ENCODE data around the gene RIT2. TPM values are rescaled to one million over a fixed set of nuclear protein-coding genes. Genes with fewer than 3 reads are reported as not detected.

The RIT2 gene
- total and polyA plus RNA-seq, 2 of the 4 experiments (the other 2 are of a cell fraction), result not detected

DNA sequence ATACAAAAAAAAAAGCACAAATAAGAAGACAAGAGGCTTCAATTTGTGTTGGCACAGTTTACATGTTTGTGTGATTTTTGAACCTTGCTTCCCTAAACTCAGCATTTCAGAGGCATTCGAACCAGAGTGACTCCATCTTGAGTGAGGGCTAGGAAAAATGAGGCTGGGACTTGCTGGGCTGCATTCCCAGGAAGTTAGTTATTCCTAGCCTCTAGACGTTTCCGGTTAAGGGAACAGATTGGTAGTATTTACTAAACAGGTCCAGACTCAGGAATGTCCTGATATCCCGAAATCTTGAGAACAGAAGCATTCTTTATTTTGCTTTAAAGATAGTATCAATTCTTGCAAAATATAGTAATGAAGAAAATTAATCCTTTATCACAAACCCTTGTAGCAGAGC lies 46.7 kb downstream of the RIT2 start:
- intact Hi-C loops (cut with micrococcal nuclease), result no loop called here
- BruUV-seq (replicated peaks), result no TSS peak
- Histone ChIP-seq H2BK120ac (ENCODE audit: low read depth, low read length) (no peak overlapping the region), H3K23ac (ENCODE audit: low read depth, low read length) (no peak overlapping the region), H2AK9ac (replicated peaks; ENCODE audit: low read depth, low read length, poor library complexity) (no peak overlapping the region), H2BK5ac (ENCODE audit: low read depth, low read length, poor library complexity, severe bottlenecking) (no peak overlapping the region), H3K4me3 (ENCODE audit: insufficient read depth, low read depth, low read length) (no peak overlapping the region), H2BK20ac (ENCODE audit: low read depth, low read length) (no peak overlapping the region), H3K56ac (ENCODE audit: extremely low read depth, insufficient read depth, low read length) (no peak overlapping the region), H4K20me1 (ENCODE audit: insufficient read depth, low read length) (no peaks in the 10 kb centered on the region), H2BK15ac (ENCODE audit: low read depth, low read length) (no peak overlapping the region), H4K91ac (ENCODE audit: insufficient read depth, low read depth, low read length) (no peak overlapping the region), H3K27me3 (ENCODE audit: control insufficient read depth, insufficient read depth, low read length) (no peaks in the 10 kb centered on the region), H4K8ac (ENCODE audit: low read depth in 2 of 2, low read length in 2 of 2) (no peak overlapping the region), H3K14ac (replicated peaks; ENCODE audit: low read depth, low read length) (no peak overlapping the region), H2AK5ac (ENCODE audit: low read depth, low read length) (no peak overlapping the region), H3K4ac (ENCODE audit: low read depth, low read length) (no peak overlapping the region), H2AFZ (replicated peaks; ENCODE audit: low read length, poor library complexity) (no peak overlapping the region), H4K5ac (ENCODE audit: low read depth, low read length) (no peak overlapping the region), H3K79me1 (ENCODE audit: low read depth in 1 of 2, low read length in 2 of 2) (no peaks in the 10 kb centered on the region), H3K4me1 (ENCODE audit: control insufficient read depth, insufficient read depth, low read length) (no peaks in the 10 kb centered on the region), H3K9me1 (ENCODE audit: insufficient read depth, low read length) (no peaks in the 10 kb centered on the region), H3K18ac (ENCODE audit: low read depth, low read length) (no peak overlapping the region), H3K4me2 (ENCODE audit: low read depth, low read length) (no peak overlapping the region), H3K9ac (ENCODE audit: low read depth, low read length) (no peak overlapping the region), H3K36me3 (ENCODE audit: control insufficient read depth, insufficient read depth, low read length) (no peaks in the 10 kb centered on the region), H3K27ac (ENCODE audit: insufficient read depth, low read length) (no peak overlapping the region), H3K9me3 (ENCODE audit: control insufficient read depth, insufficient read depth, low read length) (0 out of 2 replicates have a peak, but pooled peaks cover 2% of the 10 kb centered on the region)
- no peak for DNase-seq
- WGBS, 2 experiments (ENCODE audit: extremely low coverage in 2 of 2, insufficient read length in 1 of 2), result no CpG with 5 or more reads among the region's 4 CpGs
- dilution Hi-C loops (cut with HindIII; ENCODE audit: low sequenced_read_pairs, unreplicated experiment), result no loop called here
- ChIA-PET CTCF (no interaction called here), POLR2A (ENCODE audit: unreplicated experiment) (no interaction called here)
- in situ Hi-C loops (cut with MboI; ENCODE audit: low sequenced_read_pairs), result no loop called here
- no peak for TF ChIP-seq NFE2L2 (IDR thresholded peaks at IDR 0.05; ENCODE audit: low read depth, low read length)
- no peak for TF ChIP-seq POLR2A (IDR thresholded peaks at IDR 0.05; ENCODE audit: low read depth, low read length)
- no peak for TF ChIP-seq MAFK (IDR thresholded peaks at IDR 0.05; ENCODE audit: low read depth, low read length)
- TF ChIP-seq SMC3 (IDR thresholded peaks at IDR 0.05; ENCODE audit: low read depth, low read length), result no peak
- no peak for TF ChIP-seq MXI1 (IDR thresholded peaks at IDR 0.05; ENCODE audit: borderline replicate concordance, low read depth, low read length)
- TF ChIP-seq, protein P1, sequence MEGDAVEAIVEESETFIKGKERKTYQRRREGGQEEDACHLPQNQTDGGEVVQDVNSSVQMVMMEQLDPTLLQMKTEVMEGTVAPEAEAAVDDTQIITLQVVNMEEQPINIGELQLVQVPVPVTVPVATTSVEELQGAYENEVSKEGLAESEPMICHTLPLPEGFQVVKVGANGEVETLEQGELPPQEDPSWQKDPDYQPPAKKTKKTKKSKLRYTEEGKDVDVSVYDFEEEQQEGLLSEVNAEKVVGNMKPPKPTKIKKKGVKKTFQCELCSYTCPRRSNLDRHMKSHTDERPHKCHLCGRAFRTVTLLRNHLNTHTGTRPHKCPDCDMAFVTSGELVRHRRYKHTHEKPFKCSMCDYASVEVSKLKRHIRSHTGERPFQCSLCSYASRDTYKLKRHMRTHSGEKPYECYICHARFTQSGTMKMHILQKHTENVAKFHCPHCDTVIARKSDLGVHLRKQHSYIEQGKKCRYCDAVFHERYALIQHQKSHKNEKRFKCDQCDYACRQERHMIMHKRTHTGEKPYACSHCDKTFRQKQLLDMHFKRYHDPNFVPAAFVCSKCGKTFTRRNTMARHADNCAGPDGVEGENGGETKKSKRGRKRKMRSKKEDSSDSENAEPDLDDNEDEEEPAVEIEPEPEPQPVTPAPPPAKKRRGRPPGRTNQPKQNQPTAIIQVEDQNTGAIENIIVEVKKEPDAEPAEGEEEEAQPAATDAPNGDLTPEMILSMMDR (conservative IDR thresholded peaks at IDR 0.05; ENCODE audit: low read depth, low read length), result no peak
- TF ChIP-seq CHD1 (IDR thresholded peaks at IDR 0.05; ENCODE audit: low read depth, low read length), result no peak
- no peak for TF ChIP-seq CEBPB (IDR thresholded peaks at IDR 0.05; ENCODE audit: low read depth, low read length)
- TF ChIP-seq RCOR1 (IDR thresholded peaks at IDR 0.05; ENCODE audit: insufficient replicate concordance, low read length), result no peak
- no peak for TF ChIP-seq BHLHE40 (IDR thresholded peaks at IDR 0.05; ENCODE audit: low read depth, low read length)
- no peak for TF ChIP-seq FOS (IDR thresholded peaks at IDR 0.05; ENCODE audit: low read depth, low read length)
- no peak for TF ChIP-seq MAZ (IDR thresholded peaks at IDR 0.05; ENCODE audit: borderline replicate concordance, low read depth, low read length)
- no peak for TF ChIP-seq RFX5 (IDR thresholded peaks at IDR 0.05; ENCODE audit: low read depth, low read length)
- TF ChIP-seq, protein P2, sequence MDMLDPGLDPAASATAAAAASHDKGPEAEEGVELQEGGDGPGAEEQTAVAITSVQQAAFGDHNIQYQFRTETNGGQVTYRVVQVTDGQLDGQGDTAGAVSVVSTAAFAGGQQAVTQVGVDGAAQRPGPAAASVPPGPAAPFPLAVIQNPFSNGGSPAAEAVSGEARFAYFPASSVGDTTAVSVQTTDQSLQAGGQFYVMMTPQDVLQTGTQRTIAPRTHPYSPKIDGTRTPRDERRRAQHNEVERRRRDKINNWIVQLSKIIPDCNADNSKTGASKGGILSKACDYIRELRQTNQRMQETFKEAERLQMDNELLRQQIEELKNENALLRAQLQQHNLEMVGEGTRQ (IDR thresholded peaks at IDR 0.05; ENCODE audit: low read depth, low read length), result no peak
- no peak for TF ChIP-seq RAD21 (IDR thresholded peaks at IDR 0.05; ENCODE audit: low read length)
- TF ChIP-seq, protein P3, sequence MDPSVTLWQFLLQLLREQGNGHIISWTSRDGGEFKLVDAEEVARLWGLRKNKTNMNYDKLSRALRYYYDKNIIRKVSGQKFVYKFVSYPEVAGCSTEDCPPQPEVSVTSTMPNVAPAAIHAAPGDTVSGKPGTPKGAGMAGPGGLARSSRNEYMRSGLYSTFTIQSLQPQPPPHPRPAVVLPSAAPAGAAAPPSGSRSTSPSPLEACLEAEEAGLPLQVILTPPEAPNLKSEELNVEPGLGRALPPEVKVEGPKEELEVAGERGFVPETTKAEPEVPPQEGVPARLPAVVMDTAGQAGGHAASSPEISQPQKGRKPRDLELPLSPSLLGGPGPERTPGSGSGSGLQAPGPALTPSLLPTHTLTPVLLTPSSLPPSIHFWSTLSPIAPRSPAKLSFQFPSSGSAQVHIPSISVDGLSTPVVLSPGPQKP (IDR thresholded peaks at IDR 0.05; ENCODE audit: borderline replicate concordance, low read depth, low read length), result no peak
- no peak for ATAC-seq (ENCODE audit: low read depth)
